Measurements from ENCODE around the gene LRRIQ1. TPM values are rescaled to one million over a fixed set of nuclear protein-coding genes. Genes with fewer than 3 reads are reported as not detected.

Gene LRRIQ1
- total and polyA plus RNA-seq, 2 of the 8 experiments (the other 6 are each of a cell fraction or from before 2014, with no cell fraction given), result 0.24 to 0.76 TPM

DNA sequence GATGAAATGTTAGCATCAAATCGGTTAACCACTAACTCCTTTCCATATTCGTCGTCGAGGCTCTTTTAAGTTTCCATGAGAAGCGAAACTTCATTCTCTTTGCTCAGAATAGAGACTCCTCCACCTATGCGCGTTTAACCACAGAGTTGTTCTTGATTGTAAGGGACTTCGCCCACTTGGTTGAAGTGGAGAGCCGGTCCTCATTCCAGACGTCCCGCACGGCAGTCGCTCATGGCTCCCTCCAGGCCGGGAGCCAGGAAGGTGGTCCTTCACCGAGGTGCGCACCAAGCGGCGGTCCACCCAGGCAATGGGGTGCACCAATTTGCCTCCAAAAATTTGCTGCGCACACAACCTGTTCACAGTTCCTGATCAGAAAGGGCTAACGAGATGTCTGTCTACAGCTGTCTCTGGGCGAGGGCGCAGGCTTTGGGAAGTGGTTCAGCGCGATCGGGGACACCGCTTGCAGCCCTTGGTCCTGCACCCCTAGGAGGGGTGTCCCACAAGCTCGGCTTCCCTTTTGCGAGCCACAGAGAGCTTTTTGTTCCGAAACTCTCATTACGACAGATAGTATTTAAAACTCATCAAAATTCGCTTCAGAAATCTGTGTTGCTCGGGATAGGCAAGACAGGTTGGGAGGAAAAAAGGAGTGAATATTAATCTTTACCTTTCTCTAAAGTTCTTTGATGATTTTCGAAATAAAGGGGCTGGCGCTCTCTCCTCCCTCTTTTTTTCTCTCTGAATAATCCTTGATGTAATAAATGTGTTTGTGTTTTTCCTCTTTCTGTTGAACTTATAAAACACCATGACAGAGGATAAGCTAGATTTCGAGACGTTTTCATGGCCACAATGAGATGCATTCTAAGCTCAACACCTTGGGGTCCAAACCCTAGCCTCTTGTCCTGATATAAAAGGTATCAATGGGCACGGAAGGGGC lies 237.5 kb downstream of the LRRIQ1 start:
- Histone ChIP-seq H3K56ac (replicated peaks; ENCODE audit: insufficient read length, low read depth, low read length) (no peak overlapping the region), H4K5ac (ENCODE audit: insufficient read length, low read depth, low read length) (no peak overlapping the region), H3K36me3 (ENCODE audit: control insufficient read depth in 2 of 4, insufficient read depth in 4 of 4, low read length in 3 of 4) (no peaks in the 10 kb centered on the region), H3K23ac (ENCODE audit: insufficient read length) (no peak overlapping the region), H3K4me1 (replicated peaks in 1 of 4; ENCODE audit: control insufficient read depth in 3 of 4, insufficient read depth in 4 of 4, low read length in 3 of 4) (peaks cover 2 to 8% (median 6%) of the 10 kb centered on the region in 4 experiments), H2BK12ac (ENCODE audit: low read depth, low read length) (no peak overlapping the region), H2AFZ (ENCODE audit: low read length) (peak overlapping the region; percentile 95), H3K18ac (ENCODE audit: extremely low read depth, low read length) (no peak overlapping the region), H3K23me2 (ENCODE audit: low read depth, low read length) (peaks cover 13% of the 10 kb centered on the region; the same call in 1 of the 2 replicates), H2BK20ac (ENCODE audit: low read length) (no peak overlapping the region), H4K8ac (ENCODE audit: extremely low read depth, insufficient read depth, low read length) (no peak overlapping the region), H3K9ac (replicated peaks in 1 of 4; ENCODE audit: extremely low read depth in 1 of 4, low read depth in 3 of 4, low read length in 3 of 4) (no peak overlapping the region; a peak in 1 of 7 replicates), H3K79me1 (ENCODE audit: low read depth, low read length) (no peaks in the 10 kb centered on the region), H4K91ac (replicated peaks; ENCODE audit: insufficient read length, low read length) (no peak overlapping the region), H3K4ac (replicated peaks; ENCODE audit: insufficient read length, low read depth, low read length) (no peak overlapping the region), H3K4me3 (ENCODE audit: extremely low read depth in 1 of 4, insufficient read depth in 2 of 4, low read depth in 3 of 4, low read length in 4 of 4) (peak overlapping the region; percentile 40 to 62 (median 48)), H2AK5ac (ENCODE audit: low read depth, low read length) (no peak overlapping the region), H2BK120ac (replicated peaks; ENCODE audit: low read depth, low read length) (no peak overlapping the region), H3K14ac (ENCODE audit: insufficient read length) (no peak overlapping the region), H3K4me2 (ENCODE audit: insufficient read depth in 1 of 2, low read depth in 2 of 2, low read length in 2 of 2) (peak overlapping the region; percentile 94 to 95), H2BK5ac (ENCODE audit: low read depth, low read length) (no peak overlapping the region), H2BK15ac (ENCODE audit: low read length) (no peak overlapping the region), H4K20me1 (replicated peaks in 1 of 2; ENCODE audit: control insufficient read depth in 1 of 2, insufficient read depth in 2 of 2, low read length in 2 of 2) (peaks cover 1 to 8% of the 10 kb centered on the region in 2 experiments), H3K79me2 (ENCODE audit: control insufficient read depth in 1 of 2, insufficient read depth in 2 of 2, low read length in 2 of 2) (no peaks in the 10 kb centered on the region), H3K27ac (ENCODE audit: low read depth, low read length) (no peak overlapping the region), H3K9me3 (ENCODE audit: insufficient read depth in 2 of 2, low read depth in 1 of 2, low read length in 1 of 2) (no peaks in the 10 kb centered on the region), H3K27me3 (replicated peaks in 1 of 4; ENCODE audit: control insufficient read depth in 3 of 4, extremely low read depth in 1 of 4, insufficient read depth in 3 of 4, low read length in 3 of 4) (peaks cover 40 to 62% (median 53%) of the 10 kb centered on the region in 4 experiments)
- DNase-seq (ENCODE audit: low read depth in 1 of 2, low spot score in 2 of 2), result peak in 1 of 2 experiments; percentile 67
- WGBS, 2 experiments (ENCODE audit: extremely low coverage in 1 of 2, insufficient coverage in 1 of 2, insufficient read length in 1 of 2, insufficient replicate concordance in 2 of 2, low coverage in 1 of 2, low lambda C conversion rate in 2 of 2, missing lambda C conversion rate in 1 of 2), result 3% methylated on average over 37 of the region's 37 CpGs; no CpG with 5 or more reads in 1 of the 2 experiments
- ChIA-PET CTCF (ENCODE audit: partially characterized antibody) (interaction anchor here (0.7 to 1.3 kb wide), 3 partner anchors 10 to 87 kb away, joined by 3 read pairs; no protein-coding TSS in a partner anchor), POLR2A (ENCODE audit: partially characterized antibody) (interaction anchor here (1.7 kb wide), 1 partner anchor 9 kb away, joined by 3 read pairs; no protein-coding TSS in a partner anchor)
- FAIRE-seq, result peak; percentile 82
- TF ChIP-seq, protein P1, sequence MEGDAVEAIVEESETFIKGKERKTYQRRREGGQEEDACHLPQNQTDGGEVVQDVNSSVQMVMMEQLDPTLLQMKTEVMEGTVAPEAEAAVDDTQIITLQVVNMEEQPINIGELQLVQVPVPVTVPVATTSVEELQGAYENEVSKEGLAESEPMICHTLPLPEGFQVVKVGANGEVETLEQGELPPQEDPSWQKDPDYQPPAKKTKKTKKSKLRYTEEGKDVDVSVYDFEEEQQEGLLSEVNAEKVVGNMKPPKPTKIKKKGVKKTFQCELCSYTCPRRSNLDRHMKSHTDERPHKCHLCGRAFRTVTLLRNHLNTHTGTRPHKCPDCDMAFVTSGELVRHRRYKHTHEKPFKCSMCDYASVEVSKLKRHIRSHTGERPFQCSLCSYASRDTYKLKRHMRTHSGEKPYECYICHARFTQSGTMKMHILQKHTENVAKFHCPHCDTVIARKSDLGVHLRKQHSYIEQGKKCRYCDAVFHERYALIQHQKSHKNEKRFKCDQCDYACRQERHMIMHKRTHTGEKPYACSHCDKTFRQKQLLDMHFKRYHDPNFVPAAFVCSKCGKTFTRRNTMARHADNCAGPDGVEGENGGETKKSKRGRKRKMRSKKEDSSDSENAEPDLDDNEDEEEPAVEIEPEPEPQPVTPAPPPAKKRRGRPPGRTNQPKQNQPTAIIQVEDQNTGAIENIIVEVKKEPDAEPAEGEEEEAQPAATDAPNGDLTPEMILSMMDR (IDR thresholded peaks at IDR 0.05; ENCODE audit: control extremely low read depth in 1 of 3, insufficient read depth in 1 of 3, low read depth in 1 of 3, low read length in 3 of 3), result no peak
- TF ChIP-seq SIX5 (IDR thresholded peaks at IDR 0.05; ENCODE audit: low read depth, low read length) (no peak), SUZ12 (IDR thresholded peaks at IDR 0.05; ENCODE audit: low read length) (peak; percentile 98)

All from H1 (cell line).